LNCaP clone FGC (cell line): ENCODE results near the gene USP49.

Experiments used
- DNase-seq: peaks from one replicate; pipeline ENCODE4 v3.0.0-alpha.2; 2011; ENCODE audit warnings: low read depth
- H3K4me3 ChIP-seq: 2 replicates; pipeline ENCODE4 v1.5.1; 2011; ENCODE audit warnings: mild to moderate bottlenecking, low read depth, low read length, control low read depth
- TF ChIP-seq, protein P1 (sequence below): IDR thresholded peaks from 2 replicates; pipeline ENCODE4 v1.5.1; 2012; ENCODE audit warnings: mild to moderate bottlenecking; ENCODE audit not compliant: control insufficient read depth, insufficient read depth; ENCODE audit errors: extremely low read depth

USP49 gene

DNA sequence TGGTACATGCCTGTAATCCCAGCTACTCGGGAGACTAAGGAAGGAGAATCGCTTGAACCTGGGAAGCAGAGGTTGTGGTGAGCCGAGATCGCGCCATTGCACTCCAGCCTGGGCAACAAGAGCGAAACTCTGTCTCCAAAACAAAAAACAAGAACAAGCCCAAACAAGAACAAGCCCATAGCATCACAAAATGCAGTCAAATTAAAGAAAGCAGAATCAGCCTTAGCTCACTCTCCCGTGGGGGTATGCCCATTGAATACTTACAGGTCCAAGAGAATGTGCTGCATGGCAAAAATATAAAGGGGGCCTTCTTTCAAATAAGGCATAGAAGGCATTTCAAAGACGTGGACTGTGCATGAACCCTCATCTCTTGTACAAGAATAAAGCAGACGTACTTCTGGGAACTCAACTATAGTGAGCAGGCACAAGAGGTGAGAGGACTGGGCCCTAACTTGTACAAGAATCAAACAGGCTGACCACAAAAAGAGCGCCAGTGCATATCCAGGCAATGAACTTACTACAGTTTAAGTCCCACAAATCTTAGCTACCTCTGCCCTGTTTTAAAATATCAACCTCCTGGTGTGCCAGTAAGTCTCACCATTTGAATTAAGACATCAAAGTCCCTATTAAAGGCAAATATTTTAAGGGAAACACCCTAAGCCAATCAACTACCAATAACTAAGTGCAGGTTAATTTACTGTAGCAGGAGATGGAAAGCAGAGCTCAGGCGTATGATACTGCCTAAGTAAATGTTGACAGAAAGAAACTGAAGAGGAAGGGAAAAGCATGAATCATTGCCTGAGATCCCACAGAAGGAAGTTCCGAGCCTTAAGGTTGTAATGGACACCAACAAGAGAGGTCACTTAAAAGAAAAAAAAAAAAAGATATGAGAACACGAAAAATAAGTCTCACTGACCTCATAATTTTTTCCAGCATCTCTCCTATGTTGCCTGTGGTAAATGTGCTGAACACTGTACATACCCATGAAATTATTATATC is 70.3 kb downstream of the USP49 start:
- peak; percentile 85 for DNase-seq
- TF ChIP-seq, protein P1, sequence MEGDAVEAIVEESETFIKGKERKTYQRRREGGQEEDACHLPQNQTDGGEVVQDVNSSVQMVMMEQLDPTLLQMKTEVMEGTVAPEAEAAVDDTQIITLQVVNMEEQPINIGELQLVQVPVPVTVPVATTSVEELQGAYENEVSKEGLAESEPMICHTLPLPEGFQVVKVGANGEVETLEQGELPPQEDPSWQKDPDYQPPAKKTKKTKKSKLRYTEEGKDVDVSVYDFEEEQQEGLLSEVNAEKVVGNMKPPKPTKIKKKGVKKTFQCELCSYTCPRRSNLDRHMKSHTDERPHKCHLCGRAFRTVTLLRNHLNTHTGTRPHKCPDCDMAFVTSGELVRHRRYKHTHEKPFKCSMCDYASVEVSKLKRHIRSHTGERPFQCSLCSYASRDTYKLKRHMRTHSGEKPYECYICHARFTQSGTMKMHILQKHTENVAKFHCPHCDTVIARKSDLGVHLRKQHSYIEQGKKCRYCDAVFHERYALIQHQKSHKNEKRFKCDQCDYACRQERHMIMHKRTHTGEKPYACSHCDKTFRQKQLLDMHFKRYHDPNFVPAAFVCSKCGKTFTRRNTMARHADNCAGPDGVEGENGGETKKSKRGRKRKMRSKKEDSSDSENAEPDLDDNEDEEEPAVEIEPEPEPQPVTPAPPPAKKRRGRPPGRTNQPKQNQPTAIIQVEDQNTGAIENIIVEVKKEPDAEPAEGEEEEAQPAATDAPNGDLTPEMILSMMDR: no peak
- no peak overlapping the region for H3K4me3 ChIP-seq

DNA sequence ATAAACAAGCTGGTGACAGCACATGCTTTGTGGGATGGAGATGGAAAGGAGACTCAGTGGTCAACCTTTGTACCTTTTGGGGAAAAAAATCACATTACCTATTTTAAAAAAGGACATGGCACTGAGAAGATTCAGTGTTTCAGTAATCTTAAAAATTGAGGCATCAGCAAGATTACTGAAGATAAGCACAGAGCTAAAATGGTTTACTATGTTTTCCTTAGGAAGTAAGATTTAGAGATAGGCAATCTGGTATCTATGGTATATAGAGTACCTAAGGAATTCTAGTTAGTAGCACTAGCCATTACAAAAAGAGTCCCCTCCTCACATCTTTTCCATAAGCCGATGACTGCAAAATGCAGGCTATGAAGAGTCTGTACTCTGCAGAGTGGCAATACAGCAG is 72.0 kb downstream of the USP49 start:
- no peak overlapping the region for H3K4me3 ChIP-seq
- DNase-seq: no peak
- TF ChIP-seq, protein P1: no peak

DNA sequence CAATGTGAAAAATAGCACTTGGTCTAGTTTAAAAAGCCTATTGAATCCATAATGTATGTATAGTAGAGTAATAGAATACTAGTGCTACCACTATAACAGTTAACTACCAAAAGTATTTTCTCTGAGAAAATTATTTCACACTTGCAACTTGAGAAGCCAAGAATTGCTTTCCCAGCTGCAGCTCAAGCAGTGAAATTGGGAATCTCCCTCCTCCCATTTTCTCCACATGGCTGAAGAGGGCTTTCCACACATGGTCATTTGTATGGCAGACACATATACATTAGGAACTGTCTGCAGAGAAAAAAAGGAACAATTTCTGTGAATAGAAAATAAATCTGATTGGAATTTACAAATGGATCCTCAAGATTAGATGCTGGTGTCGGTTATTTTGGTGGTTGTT is 73.2 kb downstream of the USP49 start:
- TF ChIP-seq, protein P1: no peak
- DNase-seq: no peak
- no peak overlapping the region for H3K4me3 ChIP-seq

DNA sequence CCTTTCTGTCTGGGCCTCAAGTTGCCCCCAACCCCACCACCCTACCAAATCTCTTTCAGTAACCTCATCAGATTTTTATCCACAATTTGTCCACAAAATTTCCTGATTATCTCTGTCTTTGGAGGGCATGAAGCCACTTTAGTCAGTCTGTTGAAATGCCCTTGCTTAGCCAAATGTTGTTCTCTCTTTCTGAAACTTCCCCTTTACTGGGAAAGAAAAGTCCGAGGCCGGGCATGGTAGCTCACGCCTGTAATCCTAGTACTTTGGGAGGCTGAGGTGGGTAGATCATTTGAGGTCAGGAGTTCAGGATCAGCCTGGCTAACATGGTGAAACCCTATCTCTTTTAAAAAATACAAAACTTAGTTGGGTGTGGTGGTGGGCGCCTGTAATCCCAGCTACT is 73.9 kb downstream of the USP49 start:
- no peak for DNase-seq
- no peak overlapping the region for H3K4me3 ChIP-seq
- TF ChIP-seq, protein P1: no peak

DNA sequence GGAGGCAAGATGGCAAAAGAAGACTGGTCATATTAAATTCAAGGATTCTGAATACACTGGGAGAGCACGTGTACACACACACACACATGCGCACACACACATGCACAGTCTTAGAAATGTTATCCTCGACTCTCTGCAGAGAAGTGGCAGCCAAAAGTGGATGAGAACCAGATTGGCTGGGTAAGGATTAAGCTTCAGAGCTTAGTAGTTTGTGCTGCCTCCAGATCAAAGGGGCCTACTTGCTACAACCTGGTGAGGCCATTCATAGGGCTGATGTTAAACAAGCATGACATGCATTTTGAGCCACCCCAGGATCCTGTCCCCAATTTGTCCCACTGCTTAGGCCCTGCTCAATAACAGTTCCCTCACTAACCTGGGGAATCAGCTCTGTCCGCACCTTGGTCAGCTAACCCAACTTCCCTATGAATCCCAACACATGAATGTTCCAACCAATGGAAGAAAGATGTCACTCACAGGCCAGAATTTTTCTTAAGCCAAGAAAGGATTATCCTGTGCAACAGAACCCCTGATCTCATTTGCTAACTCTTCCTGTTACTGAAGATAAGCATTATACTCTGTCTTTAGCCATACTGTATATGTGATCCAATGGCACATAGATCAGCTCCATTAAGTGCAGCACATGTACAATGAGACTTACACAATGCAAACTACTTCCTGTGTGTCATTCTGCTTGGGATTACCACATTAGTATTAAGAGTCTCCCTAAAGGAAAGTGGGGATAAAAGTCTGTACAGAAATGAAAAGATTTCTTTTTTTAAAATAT is 76.7 kb downstream of the USP49 start:
- TF ChIP-seq, protein P1: no peak
- no peak overlapping the region for H3K4me3 ChIP-seq
- DNase-seq: no peak

DNA sequence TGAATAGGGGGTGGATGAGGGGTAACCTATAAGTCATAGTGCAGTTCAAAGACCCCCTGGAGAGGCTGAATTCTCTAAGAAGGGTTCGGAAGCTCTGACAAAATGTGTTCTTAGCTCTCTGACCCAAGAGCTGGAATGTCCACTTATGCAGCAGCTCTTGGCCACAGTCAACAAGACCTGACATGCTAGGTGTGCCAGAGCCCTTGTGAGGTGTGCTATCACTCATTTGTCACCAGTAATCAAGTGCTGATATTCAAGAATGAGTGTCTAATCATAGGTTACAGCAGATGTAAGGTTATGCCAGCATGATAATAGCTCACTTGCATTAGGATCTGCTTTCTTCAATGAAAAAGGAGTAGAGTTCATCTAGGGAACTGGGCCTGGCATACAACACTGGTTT is 79.6 kb downstream of the USP49 start:
- no peak overlapping the region for H3K4me3 ChIP-seq
- no peak for DNase-seq
- TF ChIP-seq, protein P1: no peak
